Glutamatergic neuron (in vitro differentiated cells): ENCODE measurements around the gene POU2F1. TPM values are rescaled to one million over a fixed set of nuclear protein-coding genes. Genes with fewer than 3 reads are reported as not detected.

ENCODE experiments used
- DNase-seq: peaks from one replicate; pipeline ENCODE4 v3.0.0; 2022
- H3K27ac Mint-ChIP-seq: one replicate; pipeline ENCODE4 v1.8.0; 2020; ENCODE audit warnings: mild to moderate bottlenecking, mixed read lengths, inconsistent platforms; ENCODE audit not compliant: unreplicated experiment
- H3K27me3 Mint-ChIP-seq: one replicate; pipeline ENCODE4 v1.8.0; 2020; ENCODE audit warnings: mild to moderate bottlenecking, moderate library complexity, mixed read lengths, inconsistent platforms; ENCODE audit not compliant: unreplicated experiment
- H3K36me3 Mint-ChIP-seq: one replicate; pipeline ENCODE4 v1.8.0; 2020; ENCODE audit warnings: mild to moderate bottlenecking, mixed read lengths, inconsistent platforms; ENCODE audit not compliant: unreplicated experiment
- H3K4me1 Mint-ChIP-seq: one replicate; pipeline ENCODE4 v1.8.0; 2020; ENCODE audit warnings: mild to moderate bottlenecking, low read depth, mixed read lengths, inconsistent platforms; ENCODE audit not compliant: unreplicated experiment
- H3K4me3 Mint-ChIP-seq: one replicate; pipeline ENCODE4 v1.8.0; 2020; ENCODE audit warnings: mild to moderate bottlenecking, mixed read lengths, inconsistent platforms; ENCODE audit not compliant: unreplicated experiment
- H3K9me3 Mint-ChIP-seq: one replicate; pipeline ENCODE4 v1.8.0; 2020; ENCODE audit warnings: mild to moderate bottlenecking, moderate library complexity, mixed read lengths, inconsistent platforms; ENCODE audit not compliant: unreplicated experiment
- CTCF ChIP-seq: fragments of 200-600 bp; sonication (generic); IDR thresholded peaks from one replicate; pipeline ENCODE4 v1.5.0; 2021; ENCODE audit not compliant: partially characterized antibody, unreplicated experiment
- total RNA-seq: library from RNA; stranded (reverse); fragmentation: NEBNext Ultra II Directional; extraction: Animal tissue kit (Norgen Biotek cat#: 25700); gene quantifications from one replicate; pipeline ENCODE4 v1.2.1, GENCODE V29; 2021; ENCODE audit not compliant: unreplicated experiment

Gene POU2F1
- total RNA-seq, 1 donor from 2014 or later: 37.7 TPM

GRCh38 chr1:167289075-167289442, 68.4 kb downstream of the POU2F1 start:
- H3K36me3 Mint-ChIP-seq: no peaks in the 10 kb centered on the region
- no peak overlapping the region for H3K4me3 Mint-ChIP-seq
- no peaks in the 10 kb centered on the region for H3K27me3 Mint-ChIP-seq
- TF ChIP-seq CTCF: no peak
- H3K9me3 Mint-ChIP-seq: no peaks in the 10 kb centered on the region
- no peak overlapping the region for H3K27ac Mint-ChIP-seq
- H3K4me1 Mint-ChIP-seq: peaks cover 6% of the 10 kb centered on the region
- DNase-seq: no peak

GRCh38 chr1:167289966-167290365, 69.3 kb downstream of the POU2F1 start:
- Mint-ChIP-seq H3K27me3 (no peaks in the 10 kb centered on the region), H3K27ac (no peak overlapping the region), H3K9me3 (peaks cover under 1% of the 10 kb centered on the region), H3K4me1 (peaks cover 6% of the 10 kb centered on the region), H3K4me3 (no peak overlapping the region), H3K36me3 (no peaks in the 10 kb centered on the region)
- no peak for TF ChIP-seq CTCF
- DNase-seq: no peak

- H3K36me3 Mint-ChIP-seq: no peaks in the 10 kb centered on the region
- no peak for DNase-seq
- no peak for TF ChIP-seq CTCF
- no peak overlapping the region for H3K4me3 Mint-ChIP-seq
- no peak overlapping the region for H3K27ac Mint-ChIP-seq
- H3K9me3 Mint-ChIP-seq: peaks cover 3% of the 10 kb centered on the region
- H3K27me3 Mint-ChIP-seq: no peaks in the 10 kb centered on the region
- peaks cover 3% of the 10 kb centered on the region for H3K4me1 Mint-ChIP-seq
Observed at GRCh38 chr1:167291539-167292185, 71.0 kb downstream of the POU2F1 start.

GRCh38 chr1:167292216-167292615, 71.5 kb downstream of the POU2F1 start:
- TF ChIP-seq CTCF: no peak
- H3K36me3 Mint-ChIP-seq: no peaks in the 10 kb centered on the region
- no peak for DNase-seq

GRCh38 chr1:167293057-167293456, 72.4 kb downstream of the POU2F1 start:
- Mint-ChIP-seq H3K4me1 (peaks cover 3% of the 10 kb centered on the region), H3K9me3 (peaks cover 3% of the 10 kb centered on the region), H3K4me3 (no peak overlapping the region), H3K36me3 (no peaks in the 10 kb centered on the region), H3K27me3 (no peaks in the 10 kb centered on the region), H3K27ac (no peak overlapping the region)
- TF ChIP-seq CTCF: no peak
- DNase-seq: no peak

More at GRCh38 chr1:167292216-167292615, 71.5 kb downstream of the POU2F1 start:
- Mint-ChIP-seq H3K9me3 (peaks cover 3% of the 10 kb centered on the region), H3K4me3 (no peak overlapping the region), H3K27ac (no peak overlapping the region), H3K4me1 (peaks cover 3% of the 10 kb centered on the region), H3K27me3 (no peaks in the 10 kb centered on the region)
